H9 (cell line): ENCODE measurements around the gene KCNS3. TPM values are rescaled to one million over a fixed set of nuclear protein-coding genes. Genes with fewer than 3 reads are reported as not detected.

Experiments
- DNase-seq: peaks from one replicate; pipeline ENCODE4 v3.0.0-alpha.2; 2017
- H2AFZ ChIP-seq: one replicate; pipeline ENCODE4 v1.6.1; 2013; ENCODE audit warnings: mild to moderate bottlenecking, low read length, control low read depth, moderate library complexity
- H2AK5ac ChIP-seq: 2 replicates; pipeline ENCODE4 v1.6.1; 2013; ENCODE audit warnings: low read length, control low read depth, mixed read lengths; ENCODE audit not compliant: insufficient read length
- H2BK120ac ChIP-seq: one replicate; pipeline ENCODE4 v1.6.1; 2013; ENCODE audit warnings: low read depth, mild to moderate bottlenecking, low read length, control low read depth, inconsistent platforms; ENCODE audit not compliant: poor library complexity, severe bottlenecking
- H2BK12ac ChIP-seq: 2 replicates; pipeline ENCODE4 v1.6.1; 2013; ENCODE audit warnings: low read length, control low read depth, mixed read lengths, low read depth; ENCODE audit not compliant: insufficient read length
- H2BK15ac ChIP-seq: 2 replicates; pipeline ENCODE4 v1.6.1; 2013; ENCODE audit warnings: low read depth, low read length, control low read depth
- H2BK20ac ChIP-seq: one replicate; pipeline ENCODE4 v1.6.1; 2013; ENCODE audit warnings: low read depth, mild to moderate bottlenecking, low read length, control low read depth, inconsistent platforms; ENCODE audit not compliant: poor library complexity, severe bottlenecking
- H2BK5ac ChIP-seq: 2 replicates; pipeline ENCODE4 v1.6.1; 2013; ENCODE audit warnings: low read length, control low read depth, mixed read lengths; ENCODE audit not compliant: insufficient read length
- H3K14ac ChIP-seq: 2 replicates; pipeline ENCODE4 v1.6.1; 2013; ENCODE audit warnings: low read length, control low read depth; ENCODE audit not compliant: insufficient read depth
- H3K18ac ChIP-seq: 2 replicates; pipeline ENCODE4 v1.6.1; 2013; ENCODE audit warnings: low read depth, mild to moderate bottlenecking, mixed read lengths, low read length, control low read depth; ENCODE audit not compliant: insufficient read length
- H3K23ac ChIP-seq: 2 replicates; pipeline ENCODE4 v1.6.1; 2013; ENCODE audit warnings: low read length, control low read depth, mixed read lengths, low read depth; ENCODE audit not compliant: insufficient read length
- H3K23me2 ChIP-seq: 2 replicates; pipeline ENCODE4 v1.6.1; 2013; ENCODE audit warnings: low read depth, mild to moderate bottlenecking, mixed read lengths, low read length, control low read depth; ENCODE audit not compliant: insufficient read length, poor library complexity, severe bottlenecking
- H3K27ac ChIP-seq: 2 replicates; pipeline ENCODE4 v1.5.1; 2013; ENCODE audit warnings: low read length, control low read depth, mixed read lengths, low read depth; ENCODE audit not compliant: insufficient read length
- H3K27me3 ChIP-seq: 2 replicates; pipeline ENCODE4 v1.6.1; 2013; ENCODE audit warnings: low read length, control low read depth, inconsistent platforms; ENCODE audit not compliant: insufficient read depth
- H3K4ac ChIP-seq: 2 replicates; pipeline ENCODE4 v1.6.1; 2013; ENCODE audit warnings: low read depth, mild to moderate bottlenecking, control low read depth, inconsistent platforms, low read length, moderate library complexity
- H3K4me1 ChIP-seq: 2 replicates; pipeline ENCODE4 v1.6.1; 2013; ENCODE audit warnings: low read length, control low read depth, inconsistent platforms; ENCODE audit not compliant: insufficient read depth
- H3K4me2 ChIP-seq: 2 replicates; pipeline ENCODE4 v1.6.1; 2013; ENCODE audit warnings: low read length, control low read depth, mixed read lengths; ENCODE audit not compliant: insufficient read length, insufficient read depth
- H3K56ac ChIP-seq: 2 replicates; pipeline ENCODE4 v1.6.1; 2013; ENCODE audit warnings: low read depth, mild to moderate bottlenecking, mixed read lengths, low read length, control low read depth; ENCODE audit not compliant: insufficient read length
- H3K79me1 ChIP-seq: 2 replicates; pipeline ENCODE4 v1.6.1; 2013; ENCODE audit warnings: low read depth, mild to moderate bottlenecking, moderate library complexity, low read length, control low read depth, inconsistent platforms; ENCODE audit not compliant: insufficient read depth, poor library complexity, severe bottlenecking
- H3K79me2 ChIP-seq: 2 replicates; pipeline ENCODE4 v1.6.1; 2013; ENCODE audit warnings: low read length, control low read depth, inconsistent platforms; ENCODE audit not compliant: insufficient read depth
- H3K9ac ChIP-seq: 2 replicates; pipeline ENCODE4 v1.6.1; 2013; ENCODE audit warnings: low read length, control low read depth, mixed read lengths; ENCODE audit not compliant: insufficient read length; ENCODE audit errors: extremely low read depth
- H3K9me3 ChIP-seq: one replicate; pipeline ENCODE4 v1.6.1; 2013; ENCODE audit warnings: low read depth, low read length, inconsistent platforms; ENCODE audit not compliant: control insufficient read depth
- H3T11ph ChIP-seq: one replicate; pipeline ENCODE4 v1.6.1; 2013; ENCODE audit warnings: mild to moderate bottlenecking, low read length, control low read depth, inconsistent platforms
- H4K20me1 ChIP-seq: one replicate; pipeline ENCODE4 v1.6.1; 2013; ENCODE audit not compliant: control insufficient read depth, insufficient read length, insufficient read depth
- H4K5ac ChIP-seq: 2 replicates; pipeline ENCODE4 v1.6.1; 2013; ENCODE audit warnings: low read depth, mild to moderate bottlenecking, mixed read lengths, low read length, control low read depth; ENCODE audit not compliant: insufficient read length
- H4K8ac ChIP-seq: replicated peaks from 2 replicates; pipeline ENCODE4 v1.6.1; 2013; ENCODE audit warnings: low read length, control low read depth, mixed read lengths, low read depth; ENCODE audit not compliant: insufficient read length
- H4K91ac ChIP-seq: 2 replicates; pipeline ENCODE4 v1.6.1; 2013; ENCODE audit warnings: low read depth, mild to moderate bottlenecking, moderate library complexity, mixed read lengths, low read length, control low read depth; ENCODE audit not compliant: insufficient read length
- H3K27ac Mint-ChIP-seq, 3 experiments: 2 replicates in 2 of 3; 3 replicates in 1 of 3; pipeline ENCODE4 v1.8.0; 2020 to 2021; ENCODE audit warnings: mixed read lengths in 3 of 3, mild to moderate bottlenecking in 1 of 3, moderate library complexity in 1 of 3
- H3K27me3 Mint-ChIP-seq: 2 replicates; pipeline ENCODE4 v1.8.0; 2021; ENCODE audit warnings: low read depth, mild to moderate bottlenecking, moderate library complexity, mixed read lengths
- H3K36me3 Mint-ChIP-seq, 3 experiments: 2 replicates in 2 of 3; 3 replicates in 1 of 3; pipeline ENCODE4 v1.8.0; 2020 to 2021; ENCODE audit warnings: low read depth in 3 of 3, mixed read lengths in 3 of 3; ENCODE audit not compliant: insufficient read depth in 1 of 3
- H3K4me1 Mint-ChIP-seq, 2 experiments: 2 replicates each; pipeline ENCODE4 v1.8.0; 2020; ENCODE audit warnings: mixed read lengths in 2 of 2
- H3K4me3 Mint-ChIP-seq, 2 experiments: 2 replicates in 1 of 2; 3 replicates in 1 of 2; pipeline ENCODE4 v1.8.0; 2020 to 2021; ENCODE audit warnings: mild to moderate bottlenecking in 2 of 2, mixed read lengths in 2 of 2, moderate library complexity in 1 of 2
- H3K9me3 Mint-ChIP-seq, 2 experiments: 2 replicates in 1 of 2; 3 replicates in 1 of 2; pipeline ENCODE4 v1.8.0; 2020; ENCODE audit warnings: mild to moderate bottlenecking in 2 of 2, mixed read lengths in 2 of 2, moderate library complexity in 1 of 2
- CTCF ChIP-seq: fragments of 200-600 bp; sonication (generic); conservative IDR thresholded peaks from 3 replicates; pipeline ENCODE4 v1.8.0; 2021; ENCODE audit warnings: antibody characterized with exemption, mild to moderate bottlenecking
- WGBS: extraction: QIAGEN DNeasy Blood & Tissue Kit; methylation state at CpG from one replicate; pipeline ENCODE4 v1.1.7; 2013; ENCODE audit warnings: missing lambda C conversion rate, low lambda C conversion rate, mixed read lengths; ENCODE audit not compliant: insufficient read length; ENCODE audit errors: extremely low coverage; 5-methylcytosine and 5-hydroxymethylcytosine counted together
- total RNA-seq: library from RNA; stranded (reverse); gene quantifications from 2 replicates; pipeline ENCODE4 v1.2.1, GENCODE V29; 2021

Gene KCNS3
- total RNA-seq, 1 experiment from 2014 or later: 8.0 TPM

DNA sequence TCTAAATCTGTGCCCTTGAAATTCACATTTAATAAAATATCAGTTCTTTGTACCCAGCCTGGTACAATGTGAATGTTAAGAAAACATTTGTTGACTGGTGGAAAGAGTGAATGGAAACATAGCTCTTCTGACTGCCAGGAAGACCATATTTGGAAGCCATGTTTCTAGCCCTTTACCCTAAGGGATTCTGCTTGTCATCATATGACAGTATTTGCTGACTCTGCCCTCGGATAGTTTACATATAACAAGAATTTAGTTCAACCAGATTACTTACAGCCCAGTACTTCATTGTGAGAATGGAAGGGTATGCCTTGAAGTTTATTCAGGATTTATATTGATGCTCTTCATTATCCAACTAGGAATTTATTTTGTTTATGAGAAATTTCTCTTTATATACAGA lies 13.8 kb upstream of the KCNS3 start:
- Histone ChIP-seq H3K18ac (no peak overlapping the region), H2BK15ac (no peak overlapping the region), H3K4ac (no peak overlapping the region), H2AK5ac (no peak overlapping the region), H3K9ac (no peak overlapping the region), H2BK20ac (no peak overlapping the region), H3K23ac (no peak overlapping the region), H3K9me3 (no peaks in the 10 kb centered on the region), H4K5ac (no peak overlapping the region), H3K14ac (no peak overlapping the region), H4K20me1 (peaks cover 2% of the 10 kb centered on the region), H2BK120ac (no peak overlapping the region), H3T11ph (no peak overlapping the region), H3K27ac (no peak overlapping the region), H2BK5ac (no peak overlapping the region), H3K4me2 (no peak overlapping the region), H4K91ac (no peak overlapping the region), H3K56ac (no peak overlapping the region), H3K27me3 (no peaks in the 10 kb centered on the region), H3K4me1 (no peaks in the 10 kb centered on the region), H3K79me1 (no peaks in the 10 kb centered on the region), H3K23me2 (no peaks in the 10 kb centered on the region), H3K79me2 (no peaks in the 10 kb centered on the region), H2AFZ (no peak overlapping the region), H2BK12ac (no peak overlapping the region), H4K8ac (no peak overlapping the region)
- Mint-ChIP-seq H3K4me3 (no peak overlapping the region), H3K27me3 (peaks cover 2% of the 10 kb centered on the region), H3K9me3 (no peaks in the 10 kb centered on the region), H3K27ac (no peak overlapping the region), H3K4me1 (peaks cover 0 to 3% of the 10 kb centered on the region in 2 experiments; a peak in 2 of 4 replicates), H3K36me3 (no peaks in the 10 kb centered on the region)
- TF ChIP-seq CTCF: no peak
- no CpG with 5 or more reads among the region's 1 CpG for WGBS
- no peak for DNase-seq
